Spleen (tissue), 11 donors: ENCODE measurements around the gene ADD1. TPM values are rescaled to one million over a fixed set of nuclear protein-coding genes. Genes with fewer than 3 reads are reported as not detected.

Experiments used
- DNase-seq: peaks from one replicate; pipeline ENCODE4 v3.0.0-alpha.2; 2020
- H3K27ac ChIP-seq, 8 donors: fragments of 200-600 bp; sonication (generic) in 7 of 8; 1 replicate in 4 of 8; 2 replicates in 4 of 8; pipeline versions ENCODE4 v1.5.0 to v1.8.0; 2016 to 2021; ENCODE audit warnings: inconsistent platforms in 4 of 8, mild to moderate bottlenecking in 4 of 8, moderate library complexity in 1 of 8
- H3K27me3 ChIP-seq, 7 donors: fragments of 200-600 bp; sonication (generic) in 6 of 7; replicated peaks in 1 of 7; 1 replicate in 4 of 7; 2 replicates in 3 of 7; pipeline versions ENCODE4 v1.5.0 to v1.8.0; 2016 to 2021; ENCODE audit warnings: inconsistent platforms in 3 of 7, mild to moderate bottlenecking in 1 of 7
- H3K36me3 ChIP-seq, 6 donors: fragments of 200-600 bp; sonication (generic) in 5 of 6; 1 replicate in 4 of 6; 2 replicates in 2 of 6; pipeline versions ENCODE4 v1.5.0 to v1.8.0; 2016 to 2021; ENCODE audit warnings: inconsistent platforms in 2 of 6
- H3K4me1 ChIP-seq, 6 donors: fragments of 200-600 bp; sonication (generic) in 5 of 6; 1 replicate in 3 of 6; 2 replicates in 3 of 6; pipeline versions ENCODE4 v1.5.0 to v1.8.0; 2016 to 2021; ENCODE audit warnings: inconsistent platforms in 3 of 6
- H3K4me3 ChIP-seq, 8 donors: fragments of 200-600 bp; sonication (generic) in 7 of 8; 1 replicate in 4 of 8; 2 replicates in 4 of 8; pipeline versions ENCODE4 v1.5.0 to v1.8.0; 2016 to 2021; ENCODE audit warnings: inconsistent platforms in 4 of 8, mild to moderate bottlenecking in 4 of 8, moderate library complexity in 2 of 8
- H3K9me3 ChIP-seq, 8 donors: fragments of 200-600 bp; sonication (generic) in 7 of 8; 1 replicate in 4 of 8; 2 replicates in 4 of 8; pipeline versions ENCODE4 v1.5.0 to v1.8.0; 2016 to 2021; ENCODE audit warnings: inconsistent platforms in 4 of 8
- CTCF ChIP-seq, 11 experiments: fragments of 200-600 bp in 7 of 11; fragments of 450-650 bp in 4 of 11; sonication (generic) in 4 of 11; IDR thresholded peaks in 8 of 11; conservative IDR thresholded peaks in 3 of 11; 1 replicate in 7 of 11; 2 replicates in 4 of 11; pipeline versions ENCODE4 v1.4.0 to v1.8.0; 2016 to 2021; ENCODE audit warnings: antibody characterized with exemption in 11 of 11, inconsistent platforms in 4 of 11, mild to moderate bottlenecking in 1 of 11
- POLR2A ChIP-seq, 3 donors: fragments of 450-650 bp; IDR thresholded peaks; one replicate each; pipeline ENCODE4 v1.5.1; 2017; ENCODE audit warnings: antibody characterized with exemption in 3 of 3, mild to moderate bottlenecking in 1 of 3
- POLR2AphosphoS5 ChIP-seq, 3 donors: sonication (generic); formaldehyde crosslinking; IDR thresholded peaks; one replicate each; pipeline ENCODE4 v1.5.1; 2017; ENCODE audit warnings: antibody characterized with exemption in 3 of 3
- WGBS, 5 donors: extraction: QIAGEN DNeasy Blood & Tissue Kit in 3 of 5; methylation state at CpG; one replicate each; pipeline versions ENCODE4 v1.1.5 to v1.1.7; 2013 to 2018; 5-methylcytosine and 5-hydroxymethylcytosine counted together
- intact Hi-C: fragments of 100-400 bp; cut with DNase I; formaldehyde crosslinking; loops from one replicate; pipeline ENCODE4 v1.15.0; 2023; ENCODE audit warnings: low total_unique reads
- polyA plus RNA-seq, 3 donors: library from polyadenylated mRNA; stranded (reverse); fragments of 200-250 nt; gene quantifications; one replicate each; pipeline ENCODE4 v1.2.1, GENCODE V29; 2013
- total RNA-seq, 7 donors: library from RNA; depleted of rRNA in 3 of 7; stranded (reverse); fragments of >200 nt in 3 of 7; fragmentation: NEBNext Ultra II Directional in 4 of 7; extraction: Animal tissue kit (Norgen Biotek cat#: 25700) in 4 of 7; gene quantifications; one replicate each; pipeline versions ENCODE4 v1.1.0 to v1.2.1, GENCODE V29; 2016 to 2021
- donor health status: healthy with polysubstance abuse.
- donor health status: DM: no; HTN: no; CAD: no; lungs with moderate emphysema.
- donor health status: DM: no; HTN: no; CAD: no.
- donor health status: Bipolar disorder and iron deficiency.
- donor health status: healthy.
- donor health status: DM: no; HTN: no; CAD: no.
- donor health status: DM: yes; HTN: yes; CAD: no.

The ADD1 gene
- total and polyA plus RNA-seq, 10 donors = 175 to 348 (median 265) TPM

- Histone ChIP-seq H3K9me3 (no peaks in the 10 kb centered on the region), H3K27ac (peak overlapping the region in 4 of 8 donors; percentile 30 to 80 (median 43)), H3K36me3 (peaks cover 0 to 29% (median 14%) of the 10 kb centered on the region in 6 donors), H3K4me3 (no peak overlapping the region), H3K27me3 (no peaks in the 10 kb centered on the region), H3K4me1 (peaks cover 23 to 97% (median 72%) of the 10 kb centered on the region in 6 donors)
- DNase-seq = no peak
- 7 to 23% (median 12%) methylated on average over 2 of the region's 2 CpGs for WGBS, 5 donors
- intact Hi-C loops = no loop called here
- no peak for TF ChIP-seq CTCF (IDR thresholded peaks at IDR 0.05 in 8 of 11, conservative IDR thresholded peaks at IDR 0.05 in 3 of 11)
- peak in 1 of 3 donors; percentile 25 for TF ChIP-seq POLR2AphosphoS5 (IDR thresholded peaks at IDR 0.05)
Observed at GRCh38 chr4:2871911-2872310, 28.3 kb downstream of the ADD1 start.

- H3K36me3 ChIP-seq = peaks cover 0 to 39% (median 22%) of the 10 kb centered on the region in 6 donors
- peak overlapping the region in 1 of 8 donors; percentile 80 for H3K27ac ChIP-seq
- H3K27me3 ChIP-seq = no peaks in the 10 kb centered on the region
- no peak for DNase-seq
- intact Hi-C loops = no loop called here
- TF ChIP-seq POLR2A (IDR thresholded peaks at IDR 0.05) (no peak), POLR2AphosphoS5 (IDR thresholded peaks at IDR 0.05) (no peak), CTCF (IDR thresholded peaks at IDR 0.05 in 8 of 11, conservative IDR thresholded peaks at IDR 0.05 in 3 of 11) (no peak)
- no peaks in the 10 kb centered on the region for H3K9me3 ChIP-seq
- peaks cover 10 to 90% (median 58%) of the 10 kb centered on the region in 6 donors for H3K4me1 ChIP-seq
- 72 to 91% (median 84%) methylated on average over 1 of the region's 1 CpG for WGBS, 5 donors
- no peak overlapping the region for H3K4me3 ChIP-seq
Observed at GRCh38 chr4:2873329-2873728, 29.7 kb downstream of the ADD1 start.

- no peak overlapping the region for H3K27ac ChIP-seq
- WGBS, 5 donors = 93 to 97% (median 97%) methylated on average over 7 of the region's 7 CpGs
- peaks cover 0 to 45% (median 30%) of the 10 kb centered on the region in 6 donors for H3K36me3 ChIP-seq
- TF ChIP-seq CTCF (IDR thresholded peaks at IDR 0.05 in 8 of 11, conservative IDR thresholded peaks at IDR 0.05 in 3 of 11) (no peak), POLR2AphosphoS5 (IDR thresholded peaks at IDR 0.05) (no peak), POLR2A (IDR thresholded peaks at IDR 0.05) (no peak)
- intact Hi-C loops = no loop called here
- peaks cover 3 to 81% (median 43%) of the 10 kb centered on the region in 6 donors for H3K4me1 ChIP-seq
- H3K9me3 ChIP-seq = no peaks in the 10 kb centered on the region
- H3K4me3 ChIP-seq = no peak overlapping the region
- H3K27me3 ChIP-seq = no peaks in the 10 kb centered on the region
- DNase-seq = no peak
Observed at GRCh38 chr4:2874861-2875260, 31.2 kb downstream of the ADD1 start.

- intact Hi-C loops = no loop called here
- H3K9me3 ChIP-seq = no peaks in the 10 kb centered on the region
- 88 to 96% (median 94%) methylated on average over 3 of the region's 3 CpGs for WGBS, 5 donors
- H3K27ac ChIP-seq = no peak overlapping the region
- no peak for DNase-seq
- H3K4me3 ChIP-seq = no peak overlapping the region
- no peak for TF ChIP-seq POLR2AphosphoS5 (IDR thresholded peaks at IDR 0.05)
- H3K36me3 ChIP-seq = peaks cover 0 to 52% (median 34%) of the 10 kb centered on the region in 6 donors
- H3K27me3 ChIP-seq = no peaks in the 10 kb centered on the region
- H3K4me1 ChIP-seq = peaks cover under 1 to 74% (median 36%) of the 10 kb centered on the region in 6 donors
Observed at GRCh38 chr4:2875556-2875955, 31.9 kb downstream of the ADD1 start.

- Histone ChIP-seq H3K4me1 (peaks cover 0 to 53% (median 10%) of the 10 kb centered on the region in 6 donors), H3K4me3 (no peak overlapping the region), H3K27me3 (no peaks in the 10 kb centered on the region), H3K27ac (peak overlapping the region in 1 of 8 donors; percentile 41), H3K9me3 (no peaks in the 10 kb centered on the region), H3K36me3 (peaks cover 0 to 79% (median 46%) of the 10 kb centered on the region in 6 donors)
- 86 to 97% (median 93%) methylated on average over 5 of the region's 5 CpGs for WGBS, 5 donors
- intact Hi-C loops = no loop called here
- no peak for DNase-seq
- no peak for TF ChIP-seq POLR2A (IDR thresholded peaks at IDR 0.05)
- no peak for TF ChIP-seq CTCF (IDR thresholded peaks at IDR 0.05 in 8 of 11, conservative IDR thresholded peaks at IDR 0.05 in 3 of 11)
- no peak for TF ChIP-seq POLR2AphosphoS5 (IDR thresholded peaks at IDR 0.05)
Observed at GRCh38 chr4:2878346-2878745, 34.7 kb downstream of the ADD1 start.
